ENCODE results near the gene UPK3BL2. TPM values are rescaled to one million over a fixed set of nuclear protein-coding genes. Genes with fewer than 3 reads are reported as not detected.
"Not testable (repeated sequence)": the region's sequence is repeated elsewhere in the genome, so short reads cannot be mapped to it uniquely, and the experiment has no call there.

Gene UPK3BL2
- total RNA-seq, 2 experiments from 2014 or later, result 6.4 to 9.6 TPM

GRCh38 chr7:102512642-102513221 lies 30.8 kb downstream of the UPK3BL2 start:
- not testable (repeated sequence) for H3K27me3 Mint-ChIP-seq, H3K36me3 Mint-ChIP-seq, H3K4me3 Mint-ChIP-seq, H3K4me1 Mint-ChIP-seq, DNase-seq, H3K27ac Mint-ChIP-seq, H3K9me3 Mint-ChIP-seq

GRCh38 chr7:102511860-102512522 lies 31.5 kb downstream of the UPK3BL2 start:
- H3K27me3 Mint-ChIP-seq, DNase-seq, H3K9me3 Mint-ChIP-seq, H3K4me3 Mint-ChIP-seq, H3K36me3 Mint-ChIP-seq, H3K4me1 Mint-ChIP-seq, H3K27ac Mint-ChIP-seq: not testable (repeated sequence)

- not testable (repeated sequence) for H3K27ac Mint-ChIP-seq, H3K36me3 Mint-ChIP-seq, H3K4me1 Mint-ChIP-seq, H3K9me3 Mint-ChIP-seq, H3K27me3 Mint-ChIP-seq, DNase-seq, H3K4me3 Mint-ChIP-seq
Measured at GRCh38 chr7:102510575-102510974, 32.9 kb downstream of the UPK3BL2 start.

GRCh38 chr7:102507410-102508088 lies 35.9 kb downstream of the UPK3BL2 start:
- H3K4me3 Mint-ChIP-seq, DNase-seq: not testable (repeated sequence)

GRCh38 chr7:102505298-102506185 lies 38.0 kb downstream of the UPK3BL2 start:
- not testable (repeated sequence) for DNase-seq, H3K27me3 Mint-ChIP-seq, H3K27ac Mint-ChIP-seq, H3K4me3 Mint-ChIP-seq, H3K9me3 Mint-ChIP-seq, H3K4me1 Mint-ChIP-seq, H3K36me3 Mint-ChIP-seq

More at GRCh38 chr7:102507410-102508088, 35.9 kb downstream of the UPK3BL2 start:
- not testable (repeated sequence) for H3K4me1 Mint-ChIP-seq, H3K27ac Mint-ChIP-seq, H3K36me3 Mint-ChIP-seq, H3K27me3 Mint-ChIP-seq, H3K9me3 Mint-ChIP-seq

GRCh38 chr7:102503141-102503540 lies 40.4 kb downstream of the UPK3BL2 start:
- H3K4me3 Mint-ChIP-seq, H3K36me3 Mint-ChIP-seq, H3K27me3 Mint-ChIP-seq, H3K4me1 Mint-ChIP-seq, H3K9me3 Mint-ChIP-seq, H3K27ac Mint-ChIP-seq, DNase-seq: not testable (repeated sequence)

- not testable (repeated sequence) for H3K9me3 Mint-ChIP-seq, H3K36me3 Mint-ChIP-seq, H3K4me1 Mint-ChIP-seq, H3K4me3 Mint-ChIP-seq, H3K27ac Mint-ChIP-seq, DNase-seq, H3K27me3 Mint-ChIP-seq
Measured at GRCh38 chr7:102498321-102498720, 45.2 kb downstream of the UPK3BL2 start.

GRCh38 chr7:102497308-102497707 lies 46.2 kb downstream of the UPK3BL2 start:
- H3K36me3 Mint-ChIP-seq, H3K9me3 Mint-ChIP-seq, H3K27ac Mint-ChIP-seq, H3K27me3 Mint-ChIP-seq, H3K4me3 Mint-ChIP-seq, H3K4me1 Mint-ChIP-seq, DNase-seq: not testable (repeated sequence)

- H3K4me1 Mint-ChIP-seq, DNase-seq, H3K9me3 Mint-ChIP-seq, H3K27ac Mint-ChIP-seq, H3K27me3 Mint-ChIP-seq, H3K4me3 Mint-ChIP-seq, H3K36me3 Mint-ChIP-seq: not testable (repeated sequence)
Measured at GRCh38 chr7:102496861-102497260, 46.6 kb downstream of the UPK3BL2 start.

- H3K36me3 Mint-ChIP-seq, H3K4me3 Mint-ChIP-seq, H3K27me3 Mint-ChIP-seq, H3K4me1 Mint-ChIP-seq, H3K9me3 Mint-ChIP-seq, DNase-seq, H3K27ac Mint-ChIP-seq: not testable (repeated sequence)
Measured at GRCh38 chr7:102494473-102495149, 48.9 kb downstream of the UPK3BL2 start.

- H3K36me3 Mint-ChIP-seq, result not testable (repeated sequence)
Measured at GRCh38 chr7:102494026-102494425, 49.5 kb downstream of the UPK3BL2 start.

GRCh38 chr7:102493220-102493935 lies 50.1 kb downstream of the UPK3BL2 start:
- not testable (repeated sequence) for H3K4me3 Mint-ChIP-seq, H3K27me3 Mint-ChIP-seq, H3K36me3 Mint-ChIP-seq, H3K9me3 Mint-ChIP-seq, H3K27ac Mint-ChIP-seq, H3K4me1 Mint-ChIP-seq, DNase-seq

More at GRCh38 chr7:102494026-102494425, 49.5 kb downstream of the UPK3BL2 start:
- not testable (repeated sequence) for H3K27me3 Mint-ChIP-seq, H3K27ac Mint-ChIP-seq, H3K4me3 Mint-ChIP-seq, H3K4me1 Mint-ChIP-seq, DNase-seq, H3K9me3 Mint-ChIP-seq

- not testable (repeated sequence) for H3K36me3 Mint-ChIP-seq, H3K4me3 Mint-ChIP-seq, H3K27ac Mint-ChIP-seq, H3K9me3 Mint-ChIP-seq, H3K4me1 Mint-ChIP-seq, H3K27me3 Mint-ChIP-seq
- DNase-seq, result peak; percentile 61
Measured at GRCh38 chr7:102490529-102491075, 52.9 kb downstream of the UPK3BL2 start.

Data from activated naive CD8-positive, alpha-beta T cell treated with anti-CD3 and anti-CD28 coated beads for 36 hours (primary cell).